ENCODE results near the gene GPATCH3. TPM values are rescaled to one million over a fixed set of nuclear protein-coding genes. Genes with fewer than 3 reads are reported as not detected.
A peak's percentile ranks its signal among the peaks of the same experiment; 100 is the strongest.

The GPATCH3 gene
- total RNA-seq, 4 donors from 2014 or later, result 9.7 to 23.5 (median 13.0) TPM

- DNase-seq (ENCODE audit: low spot score in 2 of 2), result no peak
- H3K4me3 ChIP-seq (ENCODE audit: low read depth, poor library complexity, severe bottlenecking), result no peak overlapping the region
- 71 to 78% methylated on average over 11 of the region's 11 CpGs for WGBS, 2 donors
- TF ChIP-seq POLR2A (IDR thresholded peaks at IDR 0.05) (no peak), CTCF (IDR thresholded peaks at IDR 0.05) (no peak)
- intact Hi-C loops (cut with DNase I; ENCODE audit: low total_unique reads), result no loop called here
Measured at GRCh38 chr1:26856181-26856580, 44.1 kb downstream of the GPATCH3 start.

GRCh38 chr1:26855636-26856035, 44.6 kb downstream of the GPATCH3 start:
- WGBS, 2 donors, result 77 to 87% methylated on average over 4 of the region's 4 CpGs
- no peak for TF ChIP-seq CTCF (IDR thresholded peaks at IDR 0.05)
- TF ChIP-seq POLR2A (IDR thresholded peaks at IDR 0.05), result no peak
- DNase-seq (ENCODE audit: low spot score in 2 of 2), result no peak
- no peak overlapping the region for H3K4me3 ChIP-seq (ENCODE audit: low read depth, poor library complexity, severe bottlenecking)
- intact Hi-C loops (cut with DNase I; ENCODE audit: low total_unique reads), result no loop called here

- intact Hi-C loops (cut with DNase I; ENCODE audit: low total_unique reads), result no loop called here
- 53 to 62% methylated on average over 5 of the region's 5 CpGs for WGBS, 2 donors
- DNase-seq (ENCODE audit: low spot score in 2 of 2), result peak; percentile 72 to 90
- no peak overlapping the region for H3K4me3 ChIP-seq (ENCODE audit: low read depth, poor library complexity, severe bottlenecking)
- no peak for TF ChIP-seq CTCF (IDR thresholded peaks at IDR 0.05)
- TF ChIP-seq POLR2A (IDR thresholded peaks at IDR 0.05), result no peak
Measured at GRCh38 chr1:26854906-26855305, 45.4 kb downstream of the GPATCH3 start.

- WGBS, 2 donors, result 81 to 87% methylated on average over 10 of the region's 10 CpGs
- TF ChIP-seq POLR2A (IDR thresholded peaks at IDR 0.05) (no peak), CTCF (IDR thresholded peaks at IDR 0.05) (no peak)
- intact Hi-C loops (cut with DNase I; ENCODE audit: low total_unique reads), result no loop called here
Measured at GRCh38 chr1:26853600-26853999, 46.7 kb downstream of the GPATCH3 start.

GRCh38 chr1:26853156-26853555, 47.1 kb downstream of the GPATCH3 start:
- DNase-seq (ENCODE audit: low spot score in 2 of 2), result peak; percentile 90 to 96
- no peak overlapping the region for H3K4me3 ChIP-seq (ENCODE audit: low read depth, poor library complexity, severe bottlenecking)
- WGBS, 2 donors, result 13 to 16% methylated on average over 3 of the region's 3 CpGs
- intact Hi-C loops (cut with DNase I; ENCODE audit: low total_unique reads), result no loop called here
- peak in 1 of 3 donors; percentile 40 for TF ChIP-seq CTCF (IDR thresholded peaks at IDR 0.05)
- TF ChIP-seq POLR2A (IDR thresholded peaks at IDR 0.05), result no peak

More at GRCh38 chr1:26853600-26853999, 46.7 kb downstream of the GPATCH3 start:
- H3K4me3 ChIP-seq (ENCODE audit: low read depth, poor library complexity, severe bottlenecking), result no peak overlapping the region
- DNase-seq (ENCODE audit: low spot score in 2 of 2), result no peak

- no peak overlapping the region for H3K4me3 ChIP-seq (ENCODE audit: low read depth, poor library complexity, severe bottlenecking)
- DNase-seq (ENCODE audit: low spot score in 2 of 2), result no peak
- TF ChIP-seq POLR2A (IDR thresholded peaks at IDR 0.05), result no peak
- TF ChIP-seq CTCF (IDR thresholded peaks at IDR 0.05), result no peak
- intact Hi-C loops (cut with DNase I; ENCODE audit: low total_unique reads), result no loop called here
- WGBS, 2 donors, result 65 to 72% methylated on average over 9 of the region's 9 CpGs
Measured at GRCh38 chr1:26852701-26853100, 47.6 kb downstream of the GPATCH3 start.

All from lower leg skin (tissue), 4 donors.